ENCODE measurements around the gene C16orf89. TPM values are rescaled to one million over a fixed set of nuclear protein-coding genes. Genes with fewer than 3 reads are reported as not detected.
"Not testable (repeated sequence)": the region's sequence is repeated elsewhere in the genome, so short reads cannot be mapped to it uniquely, and the experiment has no call there.

Gene C16orf89
- total RNA-seq, 1 experiment from 2014 or later = not detected

DNA sequence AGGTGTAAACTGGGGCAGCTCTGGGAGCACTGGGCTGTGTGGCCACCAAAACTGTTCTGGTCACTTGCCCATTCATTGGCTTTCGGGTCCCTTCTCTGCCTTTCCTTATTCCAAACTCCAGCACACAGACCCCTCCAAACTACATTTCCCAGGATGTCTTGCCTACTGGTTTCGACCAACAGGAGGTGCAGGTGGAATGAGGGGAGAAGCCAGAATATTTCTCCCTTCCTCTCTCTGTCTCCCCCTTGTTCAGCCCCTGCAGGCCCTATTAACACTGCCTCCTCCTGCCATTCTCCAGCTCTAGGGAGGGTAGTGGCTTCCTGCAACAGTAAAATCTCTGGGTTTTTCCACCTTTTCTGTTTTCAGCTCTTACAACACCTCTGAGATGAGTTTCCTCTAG is 18.8 kb downstream of the C16orf89 start:
- Mint-ChIP-seq H3K27me3 (ENCODE audit: insufficient read depth, unreplicated experiment) (peaks cover 57% of the 10 kb centered on the region), H3K27ac (ENCODE audit: low read depth, unreplicated experiment) (no peak overlapping the region), H3K4me3 (ENCODE audit: unreplicated experiment) (no peak overlapping the region), H3K36me3 (ENCODE audit: insufficient read depth, unreplicated experiment) (no peaks in the 10 kb centered on the region), H3K9me3 (ENCODE audit: unreplicated experiment) (no peaks in the 10 kb centered on the region), H3K4me1 (ENCODE audit: insufficient read depth, unreplicated experiment) (no peaks in the 10 kb centered on the region)
- DNase-seq (ENCODE audit: unreplicated experiment) = no peak
- intact Hi-C loops (cut with micrococcal nuclease) = no loop called here
- no peak for TF ChIP-seq CTCF (IDR thresholded peaks at IDR 0.05; ENCODE audit: unreplicated experiment)
- BruUV-seq (replicated peaks) = no TSS peak
- ChIA-PET CTCF (interaction anchor here (1.4 kb wide), 1 partner anchor 11 kb away, joined by 5 read pairs; no protein-coding TSS in a partner anchor), POLR2A (no interaction called here)

DNA sequence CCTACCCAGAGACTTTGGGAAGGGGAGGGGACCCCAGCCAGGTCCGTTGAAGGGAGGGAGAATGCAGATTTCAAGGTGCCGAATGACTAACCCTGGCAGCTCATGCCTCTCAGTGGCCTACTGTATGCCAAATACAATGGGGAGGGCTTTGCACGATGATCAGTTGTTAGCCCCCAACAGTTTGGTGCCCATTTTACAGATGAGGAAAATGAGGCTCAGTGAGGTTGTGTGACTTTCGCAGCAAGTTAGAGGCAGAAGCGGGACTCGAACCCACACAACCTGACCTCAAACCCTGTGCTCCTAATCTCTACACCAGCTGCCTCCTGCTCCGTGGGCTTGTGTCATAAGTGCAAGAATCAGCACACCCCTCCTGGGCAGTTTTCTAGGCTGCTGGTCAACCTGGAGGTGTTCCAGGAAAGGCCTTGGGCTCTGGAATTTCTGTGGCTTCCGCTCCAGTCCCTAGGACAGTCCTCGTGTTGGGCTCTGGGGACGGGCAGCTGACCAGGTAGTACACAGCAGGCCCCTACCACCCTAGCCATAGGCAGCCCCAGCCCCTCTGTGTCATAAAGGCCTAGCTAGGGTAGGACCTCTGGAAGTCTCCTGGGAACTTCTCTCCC is 20.1 kb downstream of the C16orf89 start:
- peaks cover 54% of the 10 kb centered on the region for H3K27me3 Mint-ChIP-seq (ENCODE audit: insufficient read depth, unreplicated experiment)

GRCh38 chr16:5044581-5044980 is 21.2 kb downstream of the C16orf89 start:
- H3K36me3 Mint-ChIP-seq (ENCODE audit: insufficient read depth, unreplicated experiment); POLR2A ChIA-PET; H3K9me3 Mint-ChIP-seq (ENCODE audit: unreplicated experiment); intact Hi-C loops (cut with micrococcal nuclease); DNase-seq (ENCODE audit: unreplicated experiment); H3K4me1 Mint-ChIP-seq (ENCODE audit: insufficient read depth, unreplicated experiment); H3K27ac Mint-ChIP-seq (ENCODE audit: low read depth, unreplicated experiment); H3K4me3 Mint-ChIP-seq (ENCODE audit: unreplicated experiment); BruUV-seq (replicated peaks): not testable (repeated sequence)
- peaks cover 49% of the 10 kb centered on the region for H3K27me3 Mint-ChIP-seq (ENCODE audit: insufficient read depth, unreplicated experiment)
- CTCF ChIA-PET = interaction anchor here (1.1 to 1.5 kb wide), 2 partner anchors 9 to 10 kb away, joined by 3 read pairs; no protein-coding TSS in a partner anchor

More for the DNA sequence above, 20.1 kb downstream of the C16orf89 start:
- Mint-ChIP-seq H3K27ac (ENCODE audit: low read depth, unreplicated experiment) (no peak overlapping the region), H3K4me3 (ENCODE audit: unreplicated experiment) (no peak overlapping the region), H3K4me1 (ENCODE audit: insufficient read depth, unreplicated experiment) (no peaks in the 10 kb centered on the region), H3K36me3 (ENCODE audit: insufficient read depth, unreplicated experiment) (no peaks in the 10 kb centered on the region), H3K9me3 (ENCODE audit: unreplicated experiment) (no peaks in the 10 kb centered on the region)
- ChIA-PET POLR2A (no interaction called here), CTCF (interaction anchor here (1.0 to 1.5 kb wide), 2 partner anchors 8 to 46 kb away, joined by 3 to 5 read pairs; no protein-coding TSS in a partner anchor)
- no peak for TF ChIP-seq CTCF (IDR thresholded peaks at IDR 0.05; ENCODE audit: unreplicated experiment)
- intact Hi-C loops (cut with micrococcal nuclease) = no loop called here
- DNase-seq (ENCODE audit: unreplicated experiment) = no peak
- BruUV-seq (replicated peaks) = no TSS peak

- intact Hi-C loops (cut with micrococcal nuclease) = no loop called here
- ChIA-PET CTCF (interaction anchor here (1.0 to 1.5 kb wide), 3 partner anchors 10 to 40 kb away, joined by 3 read pairs; no protein-coding TSS in a partner anchor), POLR2A (no interaction called here)
- H3K9me3 Mint-ChIP-seq (ENCODE audit: unreplicated experiment) = no peaks in the 10 kb centered on the region
- no TSS peak for BruUV-seq (replicated peaks)
- no peak overlapping the region for H3K4me3 Mint-ChIP-seq (ENCODE audit: unreplicated experiment)
- H3K36me3 Mint-ChIP-seq (ENCODE audit: insufficient read depth, unreplicated experiment) = no peaks in the 10 kb centered on the region
- no peak for DNase-seq (ENCODE audit: unreplicated experiment)
- TF ChIP-seq CTCF (IDR thresholded peaks at IDR 0.05; ENCODE audit: unreplicated experiment) = no peak
- H3K27ac Mint-ChIP-seq (ENCODE audit: low read depth, unreplicated experiment) = no peak overlapping the region
- no peaks in the 10 kb centered on the region for H3K4me1 Mint-ChIP-seq (ENCODE audit: insufficient read depth, unreplicated experiment)
- peaks cover 44% of the 10 kb centered on the region for H3K27me3 Mint-ChIP-seq (ENCODE audit: insufficient read depth, unreplicated experiment)
These were observed 21.7 kb downstream of the C16orf89 start for GRCh38 chr16:5044011-5044540.

Measured in MCF 10A (cell line).